Cardiac fibroblast (primary cell): ENCODE results near the gene ANO2.

Experiments
- DNase-seq, 2 donors: peaks; one replicate each; pipeline versions ENCODE4 v3.0.0 to v3.0.0-alpha.2; 2010; ENCODE audit warnings: low read depth in 2 of 2
- H3K4me3 ChIP-seq, 2 donors: replicated peaks in 1 of 2; 1 replicate in 1 of 2; 2 replicates in 1 of 2; pipeline ENCODE4 v1.5.1; 2011; ENCODE audit warnings: low read depth in 2 of 2, low read length in 2 of 2, mild to moderate bottlenecking in 2 of 2, moderate library complexity in 1 of 2
- CTCF ChIP-seq: IDR thresholded peaks from one replicate; pipeline ENCODE4 v1.5.1; 2011; ENCODE audit warnings: low read depth, mild to moderate bottlenecking, low read length, inconsistent platforms

ANO2 gene

GRCh38 chr12:5921966-5922899 lies 22.8 kb downstream of the ANO2 start:
- no peak overlapping the region for H3K4me3 ChIP-seq
- DNase-seq = no peak
- no peak for TF ChIP-seq CTCF

GRCh38 chr12:5921027-5921909 lies 23.8 kb downstream of the ANO2 start:
- no peak overlapping the region for H3K4me3 ChIP-seq
- no peak for DNase-seq
- TF ChIP-seq CTCF = no peak

- TF ChIP-seq CTCF = no peak
- no peak for DNase-seq
- H3K4me3 ChIP-seq = no peak overlapping the region
These were observed 28.2 kb downstream of the ANO2 start for GRCh38 chr12:5916785-5917290.

GRCh38 chr12:5915511-5915910 lies 29.5 kb downstream of the ANO2 start:
- no peak for DNase-seq
- TF ChIP-seq CTCF = no peak
- H3K4me3 ChIP-seq = no peak overlapping the region

GRCh38 chr12:5914387-5915149 lies 30.5 kb downstream of the ANO2 start:
- DNase-seq = no peak
- no peak for TF ChIP-seq CTCF
- no peak overlapping the region for H3K4me3 ChIP-seq

- H3K4me3 ChIP-seq = no peak overlapping the region
- TF ChIP-seq CTCF = no peak
- DNase-seq = no peak
These were observed 31.7 kb downstream of the ANO2 start for GRCh38 chr12:5913387-5913786.
